HG02759 (cell line): ENCODE results near the gene RLIM.

ENCODE experiments used
- ATAC-seq: cut with Tn5 transposase; IDR thresholded peaks from one replicate; pipeline ENCODE4 v1.9.1; 2021; ENCODE audit warnings: mild to moderate bottlenecking, moderate library complexity; ENCODE audit not compliant: unreplicated experiment

Gene RLIM

DNA sequence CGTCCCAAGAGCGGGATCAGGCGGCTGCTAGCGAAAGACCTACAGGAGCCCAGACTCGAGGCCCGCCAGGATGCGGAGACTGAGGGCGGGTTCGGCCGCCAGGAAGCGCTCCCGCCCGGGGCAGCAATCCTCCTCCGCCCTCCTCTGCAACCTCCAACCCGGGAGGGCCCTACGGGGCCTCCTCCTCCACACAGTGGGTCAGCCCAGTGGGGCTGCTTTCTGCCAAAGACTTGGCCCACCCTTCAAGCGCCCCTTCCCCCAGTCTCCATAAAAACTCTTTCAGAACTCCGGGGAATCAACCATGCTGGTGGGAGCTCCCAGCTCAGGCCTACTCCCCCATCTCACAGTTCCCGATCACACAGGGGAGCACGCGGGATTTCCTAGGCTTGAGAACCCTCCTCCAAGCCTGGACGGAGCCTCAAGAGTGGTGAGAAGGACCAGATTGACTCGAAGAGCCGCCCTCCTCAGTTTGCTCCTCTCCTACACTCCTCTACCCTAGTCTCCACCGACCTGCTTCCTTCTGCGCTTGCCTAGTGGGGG, 77.5 kb downstream of the RLIM start:
- ATAC-seq, result peak; percentile 18

DNA sequence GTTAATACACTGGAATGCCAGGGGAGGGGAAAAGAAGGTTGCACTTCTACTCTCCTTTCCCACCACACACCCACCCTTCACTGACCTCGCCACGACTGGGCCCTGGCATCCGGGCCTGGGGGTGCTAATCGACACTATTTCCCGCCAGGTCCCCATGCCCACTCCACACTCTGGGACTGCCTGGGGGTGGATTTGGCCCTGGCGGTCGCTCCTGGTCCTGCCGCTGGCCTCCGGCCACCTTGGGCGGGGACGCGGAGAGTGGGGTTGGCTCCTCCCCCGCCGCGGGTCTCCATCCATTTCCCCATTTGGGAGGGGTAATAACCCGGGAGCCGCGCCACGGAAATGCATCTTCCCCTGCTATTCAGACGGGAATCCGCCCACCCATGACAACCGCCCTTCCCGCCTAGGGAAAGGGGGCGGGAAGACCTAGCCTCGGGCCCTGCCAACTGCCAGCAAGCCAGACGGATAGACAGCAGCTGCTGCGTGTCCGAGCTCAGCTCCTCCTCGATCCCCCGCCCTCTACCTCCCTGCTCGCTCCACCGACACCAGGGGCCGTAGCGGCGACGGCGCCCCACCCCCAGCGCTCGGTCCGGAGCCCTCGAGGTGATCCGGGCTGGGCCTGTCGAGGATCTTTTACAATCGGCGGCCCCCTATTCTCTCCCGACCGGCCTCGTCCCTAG, 78.1 kb downstream of the RLIM start:
- ATAC-seq, result peak; percentile 64

- peak; percentile 41 for ATAC-seq
Observed at GRCh38 chrX:74535408-74536151, 78.8 kb downstream of the RLIM start.
